Measurements from ENCODE around the gene GPX5.

DNA sequence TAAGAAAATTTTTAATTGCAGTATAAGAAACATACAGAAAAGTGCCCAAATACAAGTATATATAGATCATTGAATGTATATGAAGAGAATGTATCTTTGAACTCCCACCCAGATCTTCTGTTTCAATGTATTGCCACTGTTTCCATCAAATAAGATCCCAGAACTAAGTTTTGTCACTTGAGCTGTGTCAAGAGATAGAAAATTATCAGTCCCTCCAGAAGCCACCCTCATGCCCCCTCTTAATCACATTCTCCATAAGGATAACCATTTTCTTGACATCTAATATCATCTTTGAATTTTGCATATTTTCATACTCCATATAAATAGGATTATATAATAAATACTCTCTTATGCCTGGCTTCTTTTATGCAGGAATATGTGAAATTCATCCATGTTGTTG lies 20.3 kb downstream of the GPX5 start:
- TF ChIP-seq, protein P1, sequence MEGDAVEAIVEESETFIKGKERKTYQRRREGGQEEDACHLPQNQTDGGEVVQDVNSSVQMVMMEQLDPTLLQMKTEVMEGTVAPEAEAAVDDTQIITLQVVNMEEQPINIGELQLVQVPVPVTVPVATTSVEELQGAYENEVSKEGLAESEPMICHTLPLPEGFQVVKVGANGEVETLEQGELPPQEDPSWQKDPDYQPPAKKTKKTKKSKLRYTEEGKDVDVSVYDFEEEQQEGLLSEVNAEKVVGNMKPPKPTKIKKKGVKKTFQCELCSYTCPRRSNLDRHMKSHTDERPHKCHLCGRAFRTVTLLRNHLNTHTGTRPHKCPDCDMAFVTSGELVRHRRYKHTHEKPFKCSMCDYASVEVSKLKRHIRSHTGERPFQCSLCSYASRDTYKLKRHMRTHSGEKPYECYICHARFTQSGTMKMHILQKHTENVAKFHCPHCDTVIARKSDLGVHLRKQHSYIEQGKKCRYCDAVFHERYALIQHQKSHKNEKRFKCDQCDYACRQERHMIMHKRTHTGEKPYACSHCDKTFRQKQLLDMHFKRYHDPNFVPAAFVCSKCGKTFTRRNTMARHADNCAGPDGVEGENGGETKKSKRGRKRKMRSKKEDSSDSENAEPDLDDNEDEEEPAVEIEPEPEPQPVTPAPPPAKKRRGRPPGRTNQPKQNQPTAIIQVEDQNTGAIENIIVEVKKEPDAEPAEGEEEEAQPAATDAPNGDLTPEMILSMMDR (conservative IDR thresholded peaks at IDR 0.05; ENCODE audit: low read depth, low read length): no peak
- no peak for TF ChIP-seq EZH2 (IDR thresholded peaks at IDR 0.05; ENCODE audit: borderline replicate concordance, low read depth, low read length, poor library complexity, severe bottlenecking)
